Mammary epithelial cell (primary cell): ENCODE results near the gene OR5AU1.

ENCODE experiments used
- EZH2 ChIP-seq: IDR thresholded peaks from 2 replicates; pipeline ENCODE4 v1.6.1; 2012; ENCODE audit warnings: low read length, inconsistent platforms, borderline replicate concordance
- TF ChIP-seq, protein P1 (sequence below), 2 donors: IDR thresholded peaks in 1 of 2; conservative IDR thresholded peaks in 1 of 2; 2 replicates each; pipeline ENCODE4 v1.5.1; 2011 to 2012; ENCODE audit warnings: inconsistent platforms in 2 of 2, low read length in 2 of 2, mild to moderate bottlenecking in 2 of 2, control low read depth in 1 of 2, low read depth in 1 of 2; ENCODE audit not compliant: insufficient read depth in 1 of 2; ENCODE audit errors: extremely low read depth in 1 of 2

DNA sequence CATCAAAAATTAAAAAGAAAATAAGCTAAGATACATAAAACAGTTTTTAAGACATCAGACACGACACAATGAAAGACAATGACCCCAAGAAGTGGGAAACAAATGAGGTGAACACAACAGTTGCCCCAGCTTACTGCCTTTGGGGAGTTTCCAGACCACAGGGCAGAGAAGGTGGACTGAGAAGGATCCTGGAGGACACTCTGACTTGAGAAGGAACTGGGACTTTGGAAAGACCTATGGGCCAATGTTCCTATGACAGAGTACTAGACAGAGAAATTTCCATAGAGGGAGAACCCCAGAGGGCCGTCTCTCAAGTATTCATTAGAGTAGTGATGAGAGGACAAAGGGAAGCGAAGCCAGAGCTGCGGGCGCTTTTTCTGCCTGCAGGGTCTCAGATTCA lies 6.2 kb upstream of the OR5AU1 start:
- TF ChIP-seq, protein P1, sequence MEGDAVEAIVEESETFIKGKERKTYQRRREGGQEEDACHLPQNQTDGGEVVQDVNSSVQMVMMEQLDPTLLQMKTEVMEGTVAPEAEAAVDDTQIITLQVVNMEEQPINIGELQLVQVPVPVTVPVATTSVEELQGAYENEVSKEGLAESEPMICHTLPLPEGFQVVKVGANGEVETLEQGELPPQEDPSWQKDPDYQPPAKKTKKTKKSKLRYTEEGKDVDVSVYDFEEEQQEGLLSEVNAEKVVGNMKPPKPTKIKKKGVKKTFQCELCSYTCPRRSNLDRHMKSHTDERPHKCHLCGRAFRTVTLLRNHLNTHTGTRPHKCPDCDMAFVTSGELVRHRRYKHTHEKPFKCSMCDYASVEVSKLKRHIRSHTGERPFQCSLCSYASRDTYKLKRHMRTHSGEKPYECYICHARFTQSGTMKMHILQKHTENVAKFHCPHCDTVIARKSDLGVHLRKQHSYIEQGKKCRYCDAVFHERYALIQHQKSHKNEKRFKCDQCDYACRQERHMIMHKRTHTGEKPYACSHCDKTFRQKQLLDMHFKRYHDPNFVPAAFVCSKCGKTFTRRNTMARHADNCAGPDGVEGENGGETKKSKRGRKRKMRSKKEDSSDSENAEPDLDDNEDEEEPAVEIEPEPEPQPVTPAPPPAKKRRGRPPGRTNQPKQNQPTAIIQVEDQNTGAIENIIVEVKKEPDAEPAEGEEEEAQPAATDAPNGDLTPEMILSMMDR (conservative IDR thresholded peaks at IDR 0.05 in 1 of 2, IDR thresholded peaks at IDR 0.05 in 1 of 2; ENCODE audit: extremely low read depth in 1 of 2, insufficient read depth in 1 of 2, low read depth in 1 of 2, low read length in 2 of 2): no peak
- no peak for TF ChIP-seq EZH2
